ENCODE data around the gene BRIP1. TPM values are rescaled to one million over a fixed set of nuclear protein-coding genes. Genes with fewer than 3 reads are reported as not detected.

Gene BRIP1
- total RNA-seq, 1 experiment from 2014 or later = 20.2 TPM

DNA sequence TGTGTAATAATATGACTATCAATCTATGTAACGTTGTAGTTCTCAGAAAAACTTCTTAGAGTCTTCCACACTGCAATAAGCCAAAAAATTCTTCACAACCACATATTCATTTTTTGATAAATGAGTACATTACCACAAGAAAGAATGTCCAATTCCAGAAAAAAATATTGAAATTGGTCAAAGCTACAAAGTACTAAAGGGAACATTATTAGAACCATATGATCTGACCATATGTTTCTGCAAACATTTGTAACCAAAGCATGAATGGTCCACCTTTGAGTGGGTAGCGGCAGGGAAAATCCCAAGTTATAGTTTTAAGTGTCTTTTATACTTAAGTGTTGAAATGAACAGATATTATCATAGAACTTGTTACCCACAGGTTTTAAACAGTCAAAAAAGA is 200.6 kb downstream of the BRIP1 start:
- no peak for TF ChIP-seq CTCF (conservative IDR thresholded peaks at IDR 0.05)
- Histone ChIP-seq H4K8ac (replicated peaks; ENCODE audit: insufficient read length, low read depth, low read length) (no peak overlapping the region), H3K23me2 (ENCODE audit: insufficient read length, low read depth, low read length, poor library complexity, severe bottlenecking) (no peaks in the 10 kb centered on the region), H3K23ac (ENCODE audit: insufficient read length, low read depth, low read length) (no peak overlapping the region), H3K4me1 (ENCODE audit: insufficient read depth, low read length) (no peaks in the 10 kb centered on the region), H3K4me2 (ENCODE audit: insufficient read depth, insufficient read length, low read length) (no peak overlapping the region), H3K27me3 (ENCODE audit: insufficient read depth, low read length) (no peaks in the 10 kb centered on the region), H2BK5ac (ENCODE audit: insufficient read length, low read length) (no peak overlapping the region), H3K14ac (ENCODE audit: insufficient read depth, low read length) (no peak overlapping the region), H4K5ac (ENCODE audit: insufficient read length, low read depth, low read length) (no peak overlapping the region), H2BK20ac (ENCODE audit: low read depth, low read length, poor library complexity, severe bottlenecking) (no peak overlapping the region), H3K4ac (ENCODE audit: low read depth, low read length) (no peak overlapping the region), H3K27ac (ENCODE audit: insufficient read length, low read depth, low read length) (no peak overlapping the region), H3K9ac (ENCODE audit: extremely low read depth, insufficient read length, low read length) (no peak overlapping the region), H2BK12ac (ENCODE audit: insufficient read length, low read depth, low read length) (no peak overlapping the region), H2AFZ (ENCODE audit: low read length) (no peak overlapping the region), H4K20me1 (ENCODE audit: control insufficient read depth, insufficient read depth, insufficient read length) (no peaks in the 10 kb centered on the region), H3K56ac (ENCODE audit: insufficient read length, low read depth, low read length) (no peak overlapping the region), H3K18ac (ENCODE audit: insufficient read length, low read depth, low read length) (no peak overlapping the region), H2AK5ac (ENCODE audit: insufficient read length, low read length) (no peak overlapping the region), H3K9me3 (ENCODE audit: control insufficient read depth, low read depth, low read length) (no peaks in the 10 kb centered on the region), H2BK15ac (ENCODE audit: low read depth, low read length) (no peak overlapping the region), H3K79me1 (ENCODE audit: insufficient read depth, low read depth, low read length, poor library complexity, severe bottlenecking) (no peaks in the 10 kb centered on the region), H4K91ac (ENCODE audit: insufficient read length, low read depth, low read length) (no peak overlapping the region), H3T11ph (ENCODE audit: low read length) (no peak overlapping the region), H3K79me2 (ENCODE audit: insufficient read depth, low read length) (no peaks in the 10 kb centered on the region), H2BK120ac (ENCODE audit: low read depth, low read length, poor library complexity, severe bottlenecking) (no peak overlapping the region)
- Mint-ChIP-seq H3K4me1 (no peaks in the 10 kb centered on the region), H3K27me3 (ENCODE audit: low read depth) (no peaks in the 10 kb centered on the region), H3K4me3 (no peak overlapping the region), H3K36me3 (ENCODE audit: insufficient read depth in 1 of 3, low read depth in 3 of 3) (no peaks in the 10 kb centered on the region), H3K27ac (no peak overlapping the region), H3K9me3 (peaks cover 0 to 3% of the 10 kb centered on the region in 2 experiments; a peak in 1 of 5 replicates)
- no CpG with 5 or more reads among the region's 2 CpGs for WGBS (ENCODE audit: extremely low coverage, insufficient read length, low lambda C conversion rate)
- DNase-seq = no peak
